ENCODE data around the gene STAB2.

STAB2 gene

GRCh38 chr12:103623716-103624115, 36.6 kb downstream of the STAB2 start:
- no peaks in the 10 kb centered on the region for H3K36me3 Mint-ChIP-seq (ENCODE audit: low read depth)
- H3K4me3 Mint-ChIP-seq = no peak overlapping the region
- DNase-seq = no peak
- ATAC-seq = no peak
- no peaks in the 10 kb centered on the region for H3K4me1 Mint-ChIP-seq
- no peaks in the 10 kb centered on the region for H3K9me3 Mint-ChIP-seq
- H3K27me3 Mint-ChIP-seq = peaks cover 2% of the 10 kb centered on the region
- H3K27ac Mint-ChIP-seq = no peak overlapping the region

GRCh38 chr12:103626498-103626897, 39.4 kb downstream of the STAB2 start:
- H3K36me3 Mint-ChIP-seq (ENCODE audit: low read depth) = no peaks in the 10 kb centered on the region
- H3K27ac Mint-ChIP-seq = no peak overlapping the region
- no peaks in the 10 kb centered on the region for H3K4me1 Mint-ChIP-seq
- peaks cover 3% of the 10 kb centered on the region for H3K27me3 Mint-ChIP-seq
- DNase-seq (no peak), ATAC-seq (no peak)
- no peaks in the 10 kb centered on the region for H3K9me3 Mint-ChIP-seq
- H3K4me3 Mint-ChIP-seq = no peak overlapping the region

GRCh38 chr12:103627189-103627855, 40.2 kb downstream of the STAB2 start:
- H3K27ac Mint-ChIP-seq = no peak overlapping the region
- no peak overlapping the region for H3K4me3 Mint-ChIP-seq
- DNase-seq (no peak), ATAC-seq (no peak)
- H3K36me3 Mint-ChIP-seq (ENCODE audit: low read depth) = no peaks in the 10 kb centered on the region
- peaks cover 3% of the 10 kb centered on the region for H3K9me3 Mint-ChIP-seq
- no peaks in the 10 kb centered on the region for H3K4me1 Mint-ChIP-seq
- peaks cover 3% of the 10 kb centered on the region for H3K27me3 Mint-ChIP-seq

- H3K27me3 Mint-ChIP-seq = peaks cover 1% of the 10 kb centered on the region
- peak; percentile 70 for DNase-seq
- no peaks in the 10 kb centered on the region for H3K4me1 Mint-ChIP-seq
- no peak overlapping the region for H3K27ac Mint-ChIP-seq
- peaks cover 3% of the 10 kb centered on the region for H3K9me3 Mint-ChIP-seq
- no peaks in the 10 kb centered on the region for H3K36me3 Mint-ChIP-seq (ENCODE audit: low read depth)
- ATAC-seq = peak; percentile 43
- no peak overlapping the region for H3K4me3 Mint-ChIP-seq
These were observed 45.6 kb downstream of the STAB2 start for GRCh38 chr12:103632554-103633216.

- Mint-ChIP-seq H3K4me3 (no peak overlapping the region), H3K9me3 (peaks cover 3% of the 10 kb centered on the region), H3K4me1 (no peaks in the 10 kb centered on the region)
These were observed 47.7 kb downstream of the STAB2 start for GRCh38 chr12:103634732-103635131.

GRCh38 chr12:103635419-103635818, 48.3 kb downstream of the STAB2 start:
- ATAC-seq (no peak), DNase-seq (no peak)
- Mint-ChIP-seq H3K4me1 (no peaks in the 10 kb centered on the region), H3K4me3 (no peak overlapping the region), H3K27me3 (no peaks in the 10 kb centered on the region), H3K27ac (no peak overlapping the region), H3K9me3 (peaks cover 3% of the 10 kb centered on the region), H3K36me3 (ENCODE audit: low read depth) (no peaks in the 10 kb centered on the region)

More at GRCh38 chr12:103634732-103635131, 47.7 kb downstream of the STAB2 start:
- Mint-ChIP-seq H3K36me3 (ENCODE audit: low read depth) (no peaks in the 10 kb centered on the region), H3K27ac (no peak overlapping the region), H3K27me3 (no peaks in the 10 kb centered on the region)
- no peak for DNase-seq
- ATAC-seq = no peak

GRCh38 chr12:103637021-103637420, 49.9 kb downstream of the STAB2 start:
- no peak for ATAC-seq

GRCh38 chr12:103637429-103637828, 50.4 kb downstream of the STAB2 start:
- no peak for ATAC-seq
- no peaks in the 10 kb centered on the region for H3K36me3 Mint-ChIP-seq (ENCODE audit: low read depth)
- H3K27ac Mint-ChIP-seq = no peak overlapping the region
- no peaks in the 10 kb centered on the region for H3K27me3 Mint-ChIP-seq
- H3K4me3 Mint-ChIP-seq = no peak overlapping the region
- H3K4me1 Mint-ChIP-seq = no peaks in the 10 kb centered on the region
- DNase-seq = no peak
- H3K9me3 Mint-ChIP-seq = no peaks in the 10 kb centered on the region

More at GRCh38 chr12:103637021-103637420, 49.9 kb downstream of the STAB2 start:
- H3K36me3 Mint-ChIP-seq (ENCODE audit: low read depth) = no peaks in the 10 kb centered on the region
- H3K27ac Mint-ChIP-seq = no peak overlapping the region
- DNase-seq = no peak
- H3K4me3 Mint-ChIP-seq = no peak overlapping the region
- no peaks in the 10 kb centered on the region for H3K27me3 Mint-ChIP-seq
- peaks cover 1% of the 10 kb centered on the region for H3K9me3 Mint-ChIP-seq
- no peaks in the 10 kb centered on the region for H3K4me1 Mint-ChIP-seq

GRCh38 chr12:103639983-103640382, 52.9 kb downstream of the STAB2 start:
- H3K27ac Mint-ChIP-seq = no peak overlapping the region
- H3K36me3 Mint-ChIP-seq (ENCODE audit: low read depth) = no peaks in the 10 kb centered on the region
- no peak overlapping the region for H3K4me3 Mint-ChIP-seq
- no peaks in the 10 kb centered on the region for H3K27me3 Mint-ChIP-seq
- H3K9me3 Mint-ChIP-seq = no peaks in the 10 kb centered on the region
- DNase-seq (no peak), ATAC-seq (no peak)
- H3K4me1 Mint-ChIP-seq = no peaks in the 10 kb centered on the region

- Mint-ChIP-seq H3K9me3 (no peaks in the 10 kb centered on the region), H3K27ac (no peak overlapping the region), H3K4me3 (no peak overlapping the region), H3K36me3 (ENCODE audit: low read depth) (no peaks in the 10 kb centered on the region), H3K27me3 (no peaks in the 10 kb centered on the region), H3K4me1 (no peaks in the 10 kb centered on the region)
- DNase-seq = no peak
- ATAC-seq = no peak
These were observed 53.3 kb downstream of the STAB2 start for GRCh38 chr12:103640410-103640809.

GRCh38 chr12:103640831-103641230, 53.8 kb downstream of the STAB2 start:
- Mint-ChIP-seq H3K27me3 (no peaks in the 10 kb centered on the region), H3K9me3 (no peaks in the 10 kb centered on the region), H3K27ac (no peak overlapping the region), H3K4me1 (no peaks in the 10 kb centered on the region), H3K36me3 (ENCODE audit: low read depth) (no peaks in the 10 kb centered on the region), H3K4me3 (no peak overlapping the region)
- no peak for DNase-seq
- ATAC-seq = no peak

- Mint-ChIP-seq H3K27me3 (peaks cover 2% of the 10 kb centered on the region), H3K4me1 (no peaks in the 10 kb centered on the region), H3K4me3 (no peak overlapping the region), H3K36me3 (ENCODE audit: low read depth) (no peaks in the 10 kb centered on the region), H3K27ac (no peak overlapping the region), H3K9me3 (no peaks in the 10 kb centered on the region)
- DNase-seq = no peak
- no peak for ATAC-seq
These were observed 55.3 kb downstream of the STAB2 start for GRCh38 chr12:103642240-103642864.

- Mint-ChIP-seq H3K4me3 (no peak overlapping the region), H3K4me1 (no peaks in the 10 kb centered on the region), H3K27ac (no peak overlapping the region), H3K36me3 (ENCODE audit: low read depth) (no peaks in the 10 kb centered on the region), H3K9me3 (no peaks in the 10 kb centered on the region), H3K27me3 (peaks cover 10% of the 10 kb centered on the region)
- DNase-seq (no peak), ATAC-seq (no peak)
These were observed 58.1 kb downstream of the STAB2 start for GRCh38 chr12:103645202-103645601.

GRCh38 chr12:103647267-103647666, 60.2 kb downstream of the STAB2 start:
- no peak for ATAC-seq
- no peaks in the 10 kb centered on the region for H3K36me3 Mint-ChIP-seq (ENCODE audit: low read depth)
- H3K9me3 Mint-ChIP-seq = no peaks in the 10 kb centered on the region
- H3K27ac Mint-ChIP-seq = no peak overlapping the region
- H3K4me3 Mint-ChIP-seq = no peak overlapping the region
- DNase-seq = no peak
- H3K4me1 Mint-ChIP-seq = no peaks in the 10 kb centered on the region
- H3K27me3 Mint-ChIP-seq = peaks cover 10% of the 10 kb centered on the region

GRCh38 chr12:103652808-103653207, 65.7 kb downstream of the STAB2 start:
- H3K27ac Mint-ChIP-seq = no peak overlapping the region
- H3K36me3 Mint-ChIP-seq (ENCODE audit: low read depth) = no peaks in the 10 kb centered on the region
- no peak for ATAC-seq
- no peak overlapping the region for H3K4me3 Mint-ChIP-seq
- peaks cover 6% of the 10 kb centered on the region for H3K4me1 Mint-ChIP-seq
- DNase-seq = no peak
- peaks cover 7% of the 10 kb centered on the region for H3K27me3 Mint-ChIP-seq
- H3K9me3 Mint-ChIP-seq = no peaks in the 10 kb centered on the region

Data from activated naive CD8-positive, alpha-beta T cell treated with anti-CD3 and anti-CD28 coated beads, Interleukin-2, amount 50 U/mL, for 24 hours (primary cell).